A549 treated with CORT108297 at 1 μM for 4 hours (cell line): ENCODE results near the gene FAM43B. TPM values are rescaled to one million over a fixed set of nuclear protein-coding genes. Genes with fewer than 3 reads are reported as not detected.

Experiments
- total RNA-seq: library from RNA; stranded (reverse); fragments of 200-300 nt; extraction: Qiagen RNA extraction; gene quantifications from 5 replicates; pipeline ENCODE4 v1.2.3, GENCODE V29; 2022

Gene FAM43B
- 3.3 to 5.9 TPM (median 5.4 TPM) in 5 replicates for total RNA-seq

GRCh38 chr1:20551945-20552727, at the start of gene FAM43B:
FAM43B (plus strand) TSS chr1:20552573; CDS start chr1:20552974, 401 bp downstream.

GRCh38 chr1:20507564-20508410, 44.6 kb upstream of the FAM43B start, which contains the start of gene MUL1:
MUL1 (minus strand) TSS chr1:20508151; CDS start chr1:20508024, 127 bp downstream.

GRCh38 chr1:20588634-20589225, 36.4 kb downstream of the FAM43B start, which contains the start of gene CDA:
CDA (plus strand) TSS chr1:20589097; CDS start chr1:20589130, 33 bp downstream.

Other genes starting within 250 kb of the FAM43B start
- gene CAMK2N1, start 66.4 kb upstream of the FAM43B start, total RNA-seq: 36.9 to 49.6 TPM (median 45.4 TPM) in 5 replicates
- gene MUL1, start 44.4 kb upstream of the FAM43B start, total RNA-seq: 39.6 to 43.6 TPM (median 42.3 TPM) in 5 replicates
- gene CDA, start 36.5 kb downstream of the FAM43B start, total RNA-seq: 33.9 to 42.8 TPM (median 35.8 TPM) in 5 replicates
- 27.5 to 41.2 TPM (median 38.8 TPM) in 5 replicates for gene PINK1, start 80.9 kb downstream of the FAM43B start, total RNA-seq
- gene DDOST, start 108.8 kb downstream of the FAM43B start, total RNA-seq: 185 to 214 TPM (median 211 TPM) in 5 replicates
- gene KIF17, start 165.4 kb downstream of the FAM43B start, total RNA-seq: 1.1 to 1.6 TPM (median 1.5 TPM) in 5 replicates
- gene SH2D5, start 180.1 kb downstream of the FAM43B start, total RNA-seq: 12.7 to 18.8 TPM (median 17.1 TPM) in 5 replicates
- 87.7 to 154 TPM (median 115 TPM) in 5 replicates for gene HP1BP3, start 234.7 kb downstream of the FAM43B start, total RNA-seq